Embryonic facial prominence (tissue), 1 donor: ENCODE data around the gene ZNF367.
"Not testable (repeated sequence)": the region's sequence is repeated elsewhere in the genome, so short reads cannot be mapped to it uniquely, and the experiment has no call there.

Source experiments
- DNase-seq: peaks from one replicate; pipeline ENCODE4 v3.0.0-alpha.2; 2016; ENCODE audit errors: extremely low spot score

ZNF367 gene

GRCh38 chr9:96363175-96363967, 54.8 kb downstream of the ZNF367 start:
- no peak for DNase-seq

GRCh38 chr9:96362119-96362518, 56.1 kb downstream of the ZNF367 start:
- not testable (repeated sequence) for DNase-seq

- DNase-seq, result no peak
Observed at GRCh38 chr9:96361668-96362067, 56.5 kb downstream of the ZNF367 start.

- no peak for DNase-seq
Observed at GRCh38 chr9:96360976-96361375, 57.2 kb downstream of the ZNF367 start.

- not testable (repeated sequence) for DNase-seq
Observed at GRCh38 chr9:96360523-96360922, 57.6 kb downstream of the ZNF367 start.

GRCh38 chr9:96350866-96351265, 67.3 kb downstream of the ZNF367 start:
- no peak for DNase-seq

- no peak for DNase-seq
Observed at GRCh38 chr9:96348261-96348660, 69.9 kb downstream of the ZNF367 start.

GRCh38 chr9:96345551-96345950, 72.6 kb downstream of the ZNF367 start:
- no peak for DNase-seq

GRCh38 chr9:96344458-96345180, 73.6 kb downstream of the ZNF367 start:
- DNase-seq, result no peak

GRCh38 chr9:96343515-96344360, 74.4 kb downstream of the ZNF367 start:
- no peak for DNase-seq

GRCh38 chr9:96342571-96343245, 75.5 kb downstream of the ZNF367 start:
- no peak for DNase-seq

GRCh38 chr9:96340707-96341106, 77.5 kb downstream of the ZNF367 start:
- DNase-seq, result no peak

- DNase-seq, result no peak
Observed at GRCh38 chr9:96338299-96338698, 79.9 kb downstream of the ZNF367 start.
